Neuronal stem cell (in vitro differentiated cells): Measurements from ENCODE around the gene ADRA1B. TPM values are rescaled to one million over a fixed set of nuclear protein-coding genes. Genes with fewer than 3 reads are reported as not detected.

ENCODE experiments used
- DNase-seq: peaks from one replicate; pipeline ENCODE4 v3.0.0-alpha.2; 2013; ENCODE audit warnings: low spot score
- H2AFZ ChIP-seq: one replicate; pipeline ENCODE4 v1.6.1; 2013; ENCODE audit warnings: mild to moderate bottlenecking, low read length, inconsistent platforms
- H2AK5ac ChIP-seq: 2 replicates; pipeline ENCODE4 v1.6.1; 2013; ENCODE audit warnings: low read depth, mild to moderate bottlenecking, inconsistent platforms, low read length, moderate library complexity, mixed read lengths
- H2BK120ac ChIP-seq: 2 replicates; pipeline ENCODE4 v1.6.1; 2013; ENCODE audit warnings: low read depth, mild to moderate bottlenecking, inconsistent platforms, low read length, moderate library complexity, mixed read lengths
- H2BK12ac ChIP-seq: one replicate; pipeline ENCODE4 v1.6.1; 2013; ENCODE audit warnings: low read length, inconsistent platforms
- H2BK15ac ChIP-seq: 2 replicates; pipeline ENCODE4 v1.6.1; 2013; ENCODE audit warnings: mild to moderate bottlenecking, low read length, inconsistent platforms, mixed read lengths
- H2BK5ac ChIP-seq: one replicate; pipeline ENCODE4 v1.6.1; 2013; ENCODE audit warnings: inconsistent platforms, mild to moderate bottlenecking, low read length, moderate library complexity
- H3K14ac ChIP-seq: one replicate; pipeline ENCODE4 v1.6.1; 2013; ENCODE audit warnings: low read length, inconsistent platforms
- H3K18ac ChIP-seq: 2 replicates; pipeline ENCODE4 v1.6.1; 2013; ENCODE audit warnings: low read length, inconsistent platforms
- H3K23ac ChIP-seq: 2 replicates; pipeline ENCODE4 v1.6.1; 2013; ENCODE audit warnings: low read depth, mild to moderate bottlenecking, mixed read lengths, low read length, inconsistent platforms; ENCODE audit not compliant: poor library complexity
- H3K27ac ChIP-seq: replicated peaks from 3 replicates; pipeline ENCODE4 v1.5.1; 2013; ENCODE audit warnings: low read length, inconsistent platforms
- H3K27me3 ChIP-seq, 3 experiments: 2 replicates each; pipeline ENCODE4 v1.6.1; 2013; ENCODE audit warnings: low read length in 3 of 3, mild to moderate bottlenecking in 2 of 3, inconsistent platforms in 1 of 3, low read depth in 1 of 3, mixed read lengths in 1 of 3, moderate library complexity in 1 of 3; ENCODE audit not compliant: control insufficient read depth in 3 of 3, insufficient read depth in 3 of 3
- H3K36me3 ChIP-seq, 2 donors: replicated peaks in 1 of 2; 2 replicates each; pipeline ENCODE4 v1.6.1; 2013; ENCODE audit warnings: low read length in 2 of 2; ENCODE audit not compliant: control insufficient read depth in 2 of 2, insufficient read depth in 2 of 2
- H3K4ac ChIP-seq: 2 replicates; pipeline ENCODE4 v1.6.1; 2013; ENCODE audit warnings: inconsistent platforms, mild to moderate bottlenecking, low read length, moderate library complexity
- H3K4me1 ChIP-seq, 2 donors: 1 replicate in 1 of 2; 2 replicates in 1 of 2; pipeline ENCODE4 v1.6.1; 2013; ENCODE audit warnings: low read length in 2 of 2, low read depth in 1 of 2; ENCODE audit not compliant: control insufficient read depth in 2 of 2, insufficient read depth in 1 of 2
- H3K4me2 ChIP-seq: one replicate; pipeline ENCODE4 v1.6.1; 2013; ENCODE audit warnings: mild to moderate bottlenecking, low read length, inconsistent platforms; ENCODE audit not compliant: insufficient read depth, poor library complexity, severe bottlenecking
- H3K4me3 ChIP-seq, 2 donors: 2 replicates each; pipeline ENCODE4 v1.5.1; 2013; ENCODE audit warnings: low read length in 2 of 2, mild to moderate bottlenecking in 2 of 2, inconsistent platforms in 1 of 2, moderate library complexity in 1 of 2
- H3K79me1 ChIP-seq: one replicate; pipeline ENCODE4 v1.6.1; 2013; ENCODE audit warnings: low read depth, mild to moderate bottlenecking, inconsistent platforms, low read length, moderate library complexity
- H3K9ac ChIP-seq: one replicate; pipeline ENCODE4 v1.6.1; 2013; ENCODE audit warnings: mild to moderate bottlenecking, low read depth, low read length, inconsistent platforms; ENCODE audit not compliant: poor library complexity
- H3K9me3 ChIP-seq, 2 donors: replicated peaks in 1 of 2; 2 replicates each; pipeline versions ENCODE3 to v1.6.1; 2013; ENCODE audit warnings: low read length in 2 of 2, mild to moderate bottlenecking in 2 of 2, inconsistent platforms in 1 of 2, low read depth in 1 of 2, mixed read lengths in 1 of 2, moderate library complexity in 1 of 2; ENCODE audit not compliant: control insufficient read depth in 2 of 2, insufficient read depth in 1 of 2
- H4K8ac ChIP-seq: one replicate; pipeline ENCODE4 v1.6.1; 2013; ENCODE audit warnings: low read depth, mild to moderate bottlenecking, inconsistent platforms, low read length, moderate library complexity
- H4K91ac ChIP-seq: one replicate; pipeline ENCODE4 v1.6.1; 2013; ENCODE audit warnings: low read length, low read depth, mild to moderate bottlenecking, inconsistent platforms; ENCODE audit not compliant: poor library complexity
- WGBS, 2 donors: extraction: QIAGEN DNeasy Blood & Tissue Kit; methylation state at CpG; one replicate each; pipeline ENCODE4 v1.1.7; 2013; ENCODE audit warnings: missing lambda C conversion rate in 2 of 2, mixed read lengths in 1 of 2; ENCODE audit not compliant: insufficient read length in 2 of 2, insufficient replicate concordance in 1 of 2; ENCODE audit errors: extremely low coverage in 2 of 2; 5-methylcytosine and 5-hydroxymethylcytosine counted together
- polyA plus RNA-seq, 2 experiments: library from polyadenylated mRNA; stranded (reverse); fragments of 200-250 nt; gene quantifications; one replicate each; pipeline ENCODE4 v1.2.3, GENCODE V29; 2013

Gene ADRA1B
- polyA plus RNA-seq (2013, experiment 1 of 2): 0.14 TPM
- 0.18 TPM for polyA plus RNA-seq (2013, experiment 2 of 2)

DNA sequence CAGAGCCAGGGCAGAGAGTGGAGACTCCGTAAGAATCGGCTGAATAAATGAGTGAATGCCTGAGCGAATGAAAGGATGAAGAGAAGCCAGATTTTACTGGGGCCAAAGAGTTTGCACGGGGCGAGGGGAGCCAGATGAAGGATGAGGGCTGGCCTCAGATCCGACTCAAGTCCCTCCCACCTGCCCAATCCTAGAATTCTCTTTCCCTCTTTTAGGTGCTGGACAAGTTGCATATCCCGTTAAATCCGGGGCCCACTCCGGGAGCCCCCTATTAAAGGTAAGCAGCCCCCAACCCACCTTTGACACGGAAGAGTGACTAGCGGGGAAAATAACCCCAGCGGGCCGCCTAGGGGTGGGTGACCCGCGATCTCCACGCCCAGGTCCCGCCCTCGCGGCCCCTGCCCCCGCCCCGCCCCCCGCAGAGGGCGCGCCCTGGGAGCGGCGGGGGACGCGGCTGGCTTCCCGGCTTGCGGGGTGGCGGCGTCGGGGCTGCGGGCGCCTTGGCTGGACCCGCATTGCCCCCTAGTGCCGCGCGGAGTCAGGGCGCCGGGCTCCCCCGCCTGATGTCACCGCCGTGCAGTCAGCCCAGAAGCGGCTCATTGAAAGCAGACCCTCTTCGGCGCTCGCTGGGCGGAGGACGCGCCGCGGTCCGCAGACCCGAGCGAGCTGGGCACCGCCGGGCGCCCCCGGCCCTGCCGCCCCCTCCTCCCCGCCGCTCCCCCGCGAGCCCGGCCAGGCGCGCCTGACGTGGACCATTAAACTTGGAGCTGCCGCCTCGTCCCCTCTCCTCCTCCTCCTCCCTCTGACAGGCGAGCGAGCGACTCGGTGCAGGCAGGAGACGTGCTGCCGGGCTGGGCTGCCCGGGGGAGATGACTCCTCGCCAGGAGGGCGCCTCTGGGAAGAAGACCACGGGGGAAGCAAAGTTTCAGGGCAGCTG is at the start of gene ADRA1B:
TSS of gene ADRA1B (plus strand) at position 579 of the 937 bp plus-strand sequence. CDS start 424 bp downstream, outside the sequence.
- no peak within 1 kb of the TSS for H2BK12ac ChIP-seq
- peak within 1 kb of the TSS; percentile 32 for H2BK15ac ChIP-seq
- peak within 1 kb of the TSS; percentile 89 for H2AFZ ChIP-seq
- no peak within 1 kb of the TSS for H2AK5ac ChIP-seq
- H3K27ac ChIP-seq: no peak within 1 kb of the TSS
- peaks cover 0 to 2% of the 10 kb centered on the region in 2 donors for H3K9me3 ChIP-seq
- peak; percentile 74 for DNase-seq
- peaks cover 0 to 86% (median 22%) of the 10 kb centered on the region in 3 experiments for H3K27me3 ChIP-seq
- no peaks in the 10 kb centered on the region for H3K79me1 ChIP-seq
- H2BK5ac ChIP-seq: no peak within 1 kb of the TSS
- H3K9ac ChIP-seq: peak within 1 kb of the TSS; percentile 24
- H3K23ac ChIP-seq: peak within 1 kb of the TSS; percentile 31
- H3K36me3 ChIP-seq: no peaks in the 10 kb centered on the region
- no peak within 1 kb of the TSS for H3K14ac ChIP-seq
- H3K4me1 ChIP-seq: peaks cover 0 to 3% of the 10 kb centered on the region in 2 donors
- no peak within 1 kb of the TSS for H4K91ac ChIP-seq
- no peak within 1 kb of the TSS for H2BK120ac ChIP-seq
- peak within 1 kb of the TSS in 1 of 2 donors; percentile 68 for H3K4me3 ChIP-seq
- no CpG with 5 or more reads among the region's 81 CpGs for WGBS, 2 donors
- H3K4me2 ChIP-seq: peak within 1 kb of the TSS; percentile 75
- H3K18ac ChIP-seq: peak within 1 kb of the TSS; percentile 50
- H3K4ac ChIP-seq: no peak within 1 kb of the TSS
- no peak within 1 kb of the TSS for H4K8ac ChIP-seq

DNA sequence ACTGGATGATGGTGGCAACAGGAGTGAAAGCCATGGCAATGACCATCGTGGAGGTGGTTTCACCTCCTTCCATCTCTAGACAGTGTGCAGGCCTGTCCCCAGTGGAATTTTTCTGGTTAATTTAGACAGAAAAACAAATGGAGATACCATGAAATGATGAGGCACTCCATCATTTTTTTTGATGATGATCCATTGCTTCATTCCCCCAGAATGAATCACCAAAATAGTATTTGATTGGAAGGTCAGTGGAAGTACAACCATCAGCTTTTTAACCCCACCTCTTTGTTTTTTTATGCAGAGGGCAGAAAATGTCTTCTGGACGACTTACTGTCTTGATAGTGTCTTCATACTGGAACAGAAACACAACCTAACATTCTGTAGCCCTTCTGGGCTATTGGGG is 42.6 kb upstream of the ADRA1B start:
- Histone ChIP-seq H2BK15ac (no peak overlapping the region), H3K4ac (no peak overlapping the region), H3K18ac (no peak overlapping the region), H3K4me2 (no peak overlapping the region), H3K14ac (no peak overlapping the region), H3K9ac (no peak overlapping the region), H3K4me3 (no peak overlapping the region), H2AFZ (no peak overlapping the region), H3K23ac (no peak overlapping the region), H4K8ac (no peak overlapping the region), H3K27me3 (no peaks in the 10 kb centered on the region), H3K79me1 (no peaks in the 10 kb centered on the region), H3K36me3 (no peaks in the 10 kb centered on the region), H2AK5ac (no peak overlapping the region), H3K9me3 (no peaks in the 10 kb centered on the region), H3K4me1 (peaks cover 0 to 6% of the 10 kb centered on the region in 2 donors), H2BK5ac (no peak overlapping the region), H3K27ac (no peak overlapping the region), H2BK12ac (no peak overlapping the region), H4K91ac (no peak overlapping the region), H2BK120ac (no peak overlapping the region)
- WGBS, 2 donors: no CpG with 5 or more reads among the region's 2 CpGs
- DNase-seq: no peak

DNA sequence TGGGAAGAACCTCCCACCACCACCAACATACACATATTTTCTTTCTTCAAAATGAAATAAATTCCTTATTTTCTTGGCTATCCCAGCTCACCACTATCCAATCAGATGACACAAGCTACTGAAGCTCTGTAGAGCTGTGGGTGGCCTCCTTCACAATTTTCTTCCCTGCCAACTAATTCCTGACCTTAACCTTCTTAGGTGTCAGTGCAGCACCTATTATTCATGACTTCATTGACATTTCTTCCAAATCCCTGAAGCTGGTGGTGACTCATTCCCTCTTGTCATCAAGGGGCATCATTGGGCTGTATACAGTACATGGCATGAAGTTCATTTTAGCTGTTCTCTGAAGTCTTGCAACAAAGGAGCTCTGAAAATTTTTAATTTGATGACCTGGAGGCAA is 42.0 kb upstream of the ADRA1B start:
- DNase-seq: no peak
- Histone ChIP-seq H2AFZ (no peak overlapping the region), H3K27ac (no peak overlapping the region), H2BK5ac (no peak overlapping the region), H3K23ac (no peak overlapping the region), H4K8ac (no peak overlapping the region), H3K18ac (no peak overlapping the region), H3K4me3 (no peak overlapping the region), H3K4ac (no peak overlapping the region), H3K4me1 (peaks cover 5 to 10% of the 10 kb centered on the region in 2 donors), H3K9ac (no peak overlapping the region), H2BK15ac (no peak overlapping the region), H2BK12ac (no peak overlapping the region), H3K14ac (no peak overlapping the region), H3K4me2 (no peak overlapping the region), H2AK5ac (no peak overlapping the region), H2BK120ac (no peak overlapping the region), H3K27me3 (no peaks in the 10 kb centered on the region), H3K9me3 (no peaks in the 10 kb centered on the region), H3K79me1 (no peaks in the 10 kb centered on the region), H4K91ac (no peak overlapping the region), H3K36me3 (no peaks in the 10 kb centered on the region)

DNA sequence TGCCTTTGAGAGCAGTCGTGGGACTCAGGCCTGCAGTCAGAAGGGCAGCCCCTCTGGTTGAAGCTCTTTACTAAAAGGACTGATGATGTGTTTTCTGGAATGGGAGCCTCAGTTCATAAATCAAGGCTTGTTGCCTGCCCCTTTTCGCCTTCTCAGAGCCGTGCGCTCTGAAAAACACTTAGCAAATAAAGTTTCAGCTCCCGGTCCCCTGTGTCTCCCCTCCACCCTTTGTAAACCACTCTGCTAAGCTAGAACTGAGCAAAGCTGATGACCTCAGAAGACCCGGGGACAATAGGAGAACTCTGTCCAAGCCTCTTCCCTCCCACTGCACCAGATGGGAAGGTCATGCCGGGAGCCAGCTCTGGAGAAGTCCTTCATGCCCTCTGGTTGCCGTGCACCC is 39.3 kb upstream of the ADRA1B start:
- Histone ChIP-seq H3K36me3 (no peaks in the 10 kb centered on the region), H3K79me1 (no peaks in the 10 kb centered on the region), H2BK12ac (no peak overlapping the region), H4K8ac (no peak overlapping the region), H3K23ac (no peak overlapping the region), H3K27me3 (peaks cover 0 to 3% (median 0%) of the 10 kb centered on the region in 3 experiments), H3K4me3 (no peak overlapping the region), H3K4ac (no peak overlapping the region), H2BK15ac (no peak overlapping the region), H2AFZ (no peak overlapping the region), H3K4me2 (no peak overlapping the region), H2BK5ac (no peak overlapping the region), H3K9ac (no peak overlapping the region), H3K27ac (no peak overlapping the region), H3K14ac (no peak overlapping the region), H3K9me3 (no peaks in the 10 kb centered on the region), H2AK5ac (no peak overlapping the region), H4K91ac (no peak overlapping the region), H3K4me1 (peaks cover 5 to 13% of the 10 kb centered on the region in 2 donors), H3K18ac (no peak overlapping the region), H2BK120ac (no peak overlapping the region)
- no CpG with 5 or more reads among the region's 8 CpGs for WGBS, 2 donors
- DNase-seq: no peak
